ENCODE measurements around the gene OGFOD2. TPM values are rescaled to one million over a fixed set of nuclear protein-coding genes. Genes with fewer than 3 reads are reported as not detected.

Gene OGFOD2
- total and polyA plus RNA-seq, 2 of the 13 experiments (the other 11 are each of a cell fraction or from before 2014, with no cell fraction given): 13.2 to 14.6 TPM

DNA sequence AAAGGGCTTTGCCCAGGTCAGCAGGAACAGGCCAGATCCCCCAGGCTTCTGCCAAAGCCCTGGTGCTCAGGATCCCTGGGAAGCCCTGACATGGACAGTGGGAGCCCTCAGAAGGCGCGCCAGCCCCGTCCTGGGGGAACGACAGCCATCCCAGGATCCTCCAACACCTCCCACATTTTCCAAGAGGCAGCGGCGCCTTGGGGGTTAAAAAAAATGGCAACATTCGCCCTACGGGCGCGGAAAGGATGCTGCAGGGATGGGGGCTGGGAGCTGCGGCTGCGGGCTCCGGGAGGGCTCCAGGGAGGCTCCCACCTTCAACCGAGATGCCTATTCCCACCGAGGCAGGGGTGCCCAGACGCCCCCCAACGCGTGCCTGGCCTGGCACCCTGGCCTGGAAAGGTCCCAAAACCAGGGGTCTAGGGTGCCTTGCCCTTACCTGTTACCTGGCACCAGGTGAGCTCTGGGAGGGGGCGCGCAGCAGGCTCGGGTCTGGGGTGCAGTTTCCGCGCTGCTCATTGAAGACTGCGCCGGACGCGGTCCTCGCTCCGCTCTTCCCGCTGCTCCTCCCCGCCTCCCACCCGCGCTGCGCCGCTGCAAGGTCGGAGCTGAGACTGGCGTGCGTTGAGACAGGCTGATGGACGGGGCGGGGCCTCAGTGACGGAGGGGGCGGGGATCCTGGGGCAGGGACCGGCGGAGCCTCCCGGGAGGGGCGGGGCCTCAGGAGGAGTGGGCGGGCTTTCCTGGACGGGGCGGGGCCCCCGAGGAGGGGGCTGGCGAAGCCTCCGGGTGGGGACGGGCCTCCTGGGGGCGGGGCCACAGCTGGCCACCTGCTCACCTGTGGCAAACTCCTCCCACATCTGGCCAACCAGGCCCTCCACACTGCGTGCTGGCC lies 8.9 kb upstream of the OGFOD2 start, which contains the start of gene ABCB9 (continued):
- TF ChIP-seq DRAP1 (CRISPR knock-in tag; IDR thresholded peaks at IDR 0.05): peak; percentile 60; the same call in 1 of the 2 replicates
- peak; percentile 55; the same call in 1 of the 2 replicates for TF ChIP-seq HDAC1 (CRISPR knock-in tag; IDR thresholded peaks at IDR 0.05)
- TF ChIP-seq SP1 (IDR thresholded peaks at IDR 0.05): no peak
- peak; percentile 53; the same call in 1 of the 2 replicates for TF ChIP-seq SP1 (CRISPR knock-in tag; IDR thresholded peaks at IDR 0.05)
- TF ChIP-seq TBX2 (CRISPR knock-in tag; IDR thresholded peaks at IDR 0.05; ENCODE audit: borderline replicate concordance): peak; percentile 27; the same call in 1 of the 2 replicates
- TF ChIP-seq MYC (CRISPR knock-in tag; IDR thresholded peaks at IDR 0.05; ENCODE audit: borderline replicate concordance): peak; percentile 66; the same call in 1 of the 2 replicates
- TF ChIP-seq PLSCR1 (CRISPR knock-in tag; IDR thresholded peaks at IDR 0.05; ENCODE audit: borderline replicate concordance): no peak
- peak; percentile 75 for TF ChIP-seq ZNF605 (CRISPR knock-in tag; IDR thresholded peaks at IDR 0.05)
- TF ChIP-seq ZBTB7B (CRISPR knock-in tag; IDR thresholded peaks at IDR 0.05): peak; percentile 31; the same call in 1 of the 2 replicates
- peak; percentile 69; the same call in 1 of the 2 replicates for TF ChIP-seq IKZF5 (CRISPR knock-in tag; IDR thresholded peaks at IDR 0.05)
- peak; percentile 14; the same call in 1 of the 2 replicates for TF ChIP-seq DMAP1 (CRISPR knock-in tag; IDR thresholded peaks at IDR 0.05)
- TF ChIP-seq ZNF253 (CRISPR knock-in tag; IDR thresholded peaks at IDR 0.05; ENCODE audit: borderline replicate concordance): no peak
- TF ChIP-seq ZNF232 (CRISPR knock-in tag; IDR thresholded peaks at IDR 0.05; ENCODE audit: borderline replicate concordance): peak; percentile 28; the same call in 1 of the 2 replicates
- TF ChIP-seq MYNN (CRISPR knock-in tag; IDR thresholded peaks at IDR 0.05; ENCODE audit: low read depth): no peak
- peak; percentile 63; the same call in 1 of the 2 replicates for TF ChIP-seq TMF1 (CRISPR knock-in tag; IDR thresholded peaks at IDR 0.05; ENCODE audit: low read depth)
- peak; percentile 3 for TF ChIP-seq ZNF883 (CRISPR knock-in tag; IDR thresholded peaks at IDR 0.05; ENCODE audit: not compliant biosample characterization)
- 0 out of 2 replicates have a peak, but pooled peaks have one; percentile 53 for TF ChIP-seq ZNF792 (CRISPR knock-in tag; IDR thresholded peaks at IDR 0.05)
- no peak for TF ChIP-seq BRF2 (CRISPR knock-in tag; IDR thresholded peaks at IDR 0.05)
- no peak for TF ChIP-seq ZNF274 (CRISPR knock-in tag; IDR thresholded peaks at IDR 0.05)
- TF ChIP-seq GABPB1 (CRISPR knock-in tag; IDR thresholded peaks at IDR 0.05): peak; percentile 29; the same call in 1 of the 2 replicates
- TF ChIP-seq FOXO1 (CRISPR knock-in tag; IDR thresholded peaks at IDR 0.05): peak; percentile 36; the same call in 1 of the 2 replicates
- TF ChIP-seq SIN3A (IDR thresholded peaks at IDR 0.05; ENCODE audit: borderline replicate concordance, low read depth, low read length): peak; percentile 37; the same call in 1 of the 2 replicates
- TF ChIP-seq, protein P1, sequence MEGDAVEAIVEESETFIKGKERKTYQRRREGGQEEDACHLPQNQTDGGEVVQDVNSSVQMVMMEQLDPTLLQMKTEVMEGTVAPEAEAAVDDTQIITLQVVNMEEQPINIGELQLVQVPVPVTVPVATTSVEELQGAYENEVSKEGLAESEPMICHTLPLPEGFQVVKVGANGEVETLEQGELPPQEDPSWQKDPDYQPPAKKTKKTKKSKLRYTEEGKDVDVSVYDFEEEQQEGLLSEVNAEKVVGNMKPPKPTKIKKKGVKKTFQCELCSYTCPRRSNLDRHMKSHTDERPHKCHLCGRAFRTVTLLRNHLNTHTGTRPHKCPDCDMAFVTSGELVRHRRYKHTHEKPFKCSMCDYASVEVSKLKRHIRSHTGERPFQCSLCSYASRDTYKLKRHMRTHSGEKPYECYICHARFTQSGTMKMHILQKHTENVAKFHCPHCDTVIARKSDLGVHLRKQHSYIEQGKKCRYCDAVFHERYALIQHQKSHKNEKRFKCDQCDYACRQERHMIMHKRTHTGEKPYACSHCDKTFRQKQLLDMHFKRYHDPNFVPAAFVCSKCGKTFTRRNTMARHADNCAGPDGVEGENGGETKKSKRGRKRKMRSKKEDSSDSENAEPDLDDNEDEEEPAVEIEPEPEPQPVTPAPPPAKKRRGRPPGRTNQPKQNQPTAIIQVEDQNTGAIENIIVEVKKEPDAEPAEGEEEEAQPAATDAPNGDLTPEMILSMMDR (CRISPR knock-in tag; IDR thresholded peaks at IDR 0.05): 0 out of 2 replicates have a peak, but pooled peaks have one; percentile 30

All from HepG2 (cell line).